Esophagus muscularis mucosa (tissue), 4 donors: ENCODE measurements around the gene SMYD2. TPM values are rescaled to one million over a fixed set of nuclear protein-coding genes. Genes with fewer than 3 reads are reported as not detected.

Source experiments
- DNase-seq: peaks from one replicate; pipeline ENCODE4 v3.0.0-alpha.2; 2017; ENCODE audit errors: extremely low spot score
- H3K27ac ChIP-seq, 4 donors: fragments of 200-600 bp; sonication (generic); replicated peaks in 1 of 4; 1 replicate in 3 of 4; 2 replicates in 1 of 4; pipeline ENCODE4 v1.5.1; 2016 to 2019; ENCODE audit warnings: mild to moderate bottlenecking in 1 of 4
- H3K27me3 ChIP-seq, 4 donors: fragments of 200-600 bp; sonication (generic); one replicate each; pipeline versions ENCODE4 v1.5.1 to v1.6.0; 2016 to 2019
- H3K36me3 ChIP-seq, 4 donors: fragments of 200-600 bp; sonication (generic); one replicate each; pipeline ENCODE4 v1.5.1; 2016 to 2019
- H3K4me1 ChIP-seq, 4 donors: fragments of 200-600 bp; sonication (generic); one replicate each; pipeline ENCODE4 v1.5.1; 2016 to 2019
- H3K4me3 ChIP-seq, 4 donors: fragments of 200-600 bp; sonication (generic); 1 replicate in 2 of 4; 2 replicates in 2 of 4; pipeline ENCODE4 v1.5.1; 2016 to 2019; ENCODE audit warnings: mild to moderate bottlenecking in 4 of 4, moderate library complexity in 1 of 4
- H3K9me3 ChIP-seq, 4 donors: fragments of 200-600 bp; sonication (generic); 1 replicate in 3 of 4; 2 replicates in 1 of 4; pipeline ENCODE4 v1.5.1; 2016 to 2019
- CTCF ChIP-seq, 3 experiments: fragments of 200-600 bp in 2 of 3; fragments of 450-650 bp in 1 of 3; sonication (generic) in 2 of 3; IDR thresholded peaks; one replicate each; pipeline ENCODE4 v1.5.1; 2017 to 2019; ENCODE audit warnings: antibody characterized with exemption in 3 of 3, mild to moderate bottlenecking in 2 of 3, moderate library complexity in 1 of 3
- EP300 ChIP-seq: sonication (generic); formaldehyde crosslinking; IDR thresholded peaks from one replicate; pipeline ENCODE4 v1.6.1; 2017; ENCODE audit warnings: antibody characterized with exemption
- POLR2A ChIP-seq: fragments of 450-650 bp; IDR thresholded peaks from one replicate; pipeline ENCODE4 v1.6.1; 2017; ENCODE audit warnings: antibody characterized with exemption, moderate library complexity, mild to moderate bottlenecking, low read depth
- POLR2AphosphoS5 ChIP-seq, 2 donors: sonication (generic); formaldehyde crosslinking; IDR thresholded peaks; one replicate each; pipeline ENCODE4 v1.6.1; 2017; ENCODE audit warnings: antibody characterized with exemption in 2 of 2
- WGBS: methylation state at CpG from one replicate; pipeline ENCODE4 v1.1.5; 2018; 5-methylcytosine and 5-hydroxymethylcytosine counted together
- intact Hi-C: fragments of 100-400 bp; cut with DNase I; formaldehyde crosslinking; loops from one replicate; pipeline ENCODE4 v1.15.1; 2023
- total RNA-seq, 4 donors: library from RNA; depleted of rRNA; stranded (reverse); fragments of >200 nt; gene quantifications; one replicate each; pipeline versions ENCODE4 v1.1.0 to v1.2.1, GENCODE V29; 2016

Gene SMYD2
- total RNA-seq, 4 donors from 2014 or later, result 15.0 to 19.7 (median 18.4) TPM

GRCh38 chr1:214331180-214331579 is 50.2 kb downstream of the SMYD2 start:
- no peak overlapping the region for H3K4me3 ChIP-seq
- peaks cover 0 to 59% (median 16%) of the 10 kb centered on the region in 4 donors for H3K36me3 ChIP-seq
- H3K27ac ChIP-seq, result no peak overlapping the region
- WGBS, result 83% methylated on average over 1 of the region's 1 CpG
- H3K27me3 ChIP-seq, result no peaks in the 10 kb centered on the region
- peaks cover 11 to 20% (median 13%) of the 10 kb centered on the region in 4 donors for H3K4me1 ChIP-seq
- no peak for DNase-seq
- no peak for TF ChIP-seq CTCF (IDR thresholded peaks at IDR 0.05)
- TF ChIP-seq POLR2A, result no peak
- no peak for TF ChIP-seq EP300
- TF ChIP-seq POLR2AphosphoS5 (IDR thresholded peaks at IDR 0.05), result no peak
- H3K9me3 ChIP-seq, result no peaks in the 10 kb centered on the region
- intact Hi-C loops, result loop anchor here (10.0 kb wide), 1 partner anchor 224 kb away; the partner anchor contains the start of gene PTPN14

- Histone ChIP-seq H3K36me3 (peaks cover 0 to 65% (median 12%) of the 10 kb centered on the region in 4 donors), H3K27me3 (no peaks in the 10 kb centered on the region), H3K9me3 (no peaks in the 10 kb centered on the region), H3K4me3 (no peak overlapping the region), H3K4me1 (peaks cover 18 to 23% (median 19%) of the 10 kb centered on the region in 4 donors), H3K27ac (no peak overlapping the region)
- TF ChIP-seq EP300, result no peak
- TF ChIP-seq POLR2AphosphoS5 (IDR thresholded peaks at IDR 0.05), result no peak
- TF ChIP-seq CTCF (IDR thresholded peaks at IDR 0.05), result peak; percentile 43 to 81 (median 56)
- no peak for TF ChIP-seq POLR2A
- intact Hi-C loops, result loop anchor here (10.0 kb wide), 1 partner anchor 223 kb away; the partner anchor contains the start of gene PTPN14
- 64% methylated on average over 9 of the region's 9 CpGs for WGBS
- no peak for DNase-seq
Measured at GRCh38 chr1:214331827-214332423, 51.0 kb downstream of the SMYD2 start.

GRCh38 chr1:214332946-214333798 is 52.2 kb downstream of the SMYD2 start:
- intact Hi-C loops, result loop anchor here (10.0 kb wide), 1 partner anchor 222 kb away; the partner anchor contains the start of gene PTPN14
- Histone ChIP-seq H3K4me1 (peaks cover 30 to 32% (median 31%) of the 10 kb centered on the region in 4 donors), H3K27ac (peak overlapping the region; percentile 42 to 68 (median 58)), H3K4me3 (no peak overlapping the region), H3K9me3 (no peaks in the 10 kb centered on the region), H3K27me3 (no peaks in the 10 kb centered on the region), H3K36me3 (peaks cover 0 to 64% (median 11%) of the 10 kb centered on the region in 4 donors)
- WGBS, result 48% methylated on average over 6 of the region's 6 CpGs
- TF ChIP-seq POLR2AphosphoS5 (IDR thresholded peaks at IDR 0.05), result no peak
- peak; percentile 87 to 90 (median 88) for TF ChIP-seq CTCF (IDR thresholded peaks at IDR 0.05)
- no peak for DNase-seq

DNA sequence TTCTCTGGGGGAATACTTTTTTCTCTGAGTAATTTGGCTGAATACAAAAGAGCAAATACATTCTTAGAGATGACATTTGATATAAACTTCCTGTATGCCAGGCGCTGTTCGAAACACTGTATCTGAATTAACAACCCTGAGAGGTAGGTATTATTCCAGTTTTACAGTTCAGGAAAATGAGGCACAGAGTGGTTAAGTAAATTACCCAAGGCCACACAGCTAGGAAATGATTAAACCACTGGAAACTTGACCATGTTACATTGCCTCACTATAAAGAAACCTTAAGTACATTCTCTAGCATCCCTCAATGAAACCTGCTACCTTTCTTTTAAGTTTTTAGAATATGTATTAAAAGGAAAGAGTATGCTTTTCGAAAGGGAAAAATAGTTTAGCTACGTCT is 54.6 kb downstream of the SMYD2 start:
- Histone ChIP-seq H3K36me3 (peaks cover 0 to 41% (median 4%) of the 10 kb centered on the region in 4 donors), H3K27me3 (no peaks in the 10 kb centered on the region), H3K4me1 (peaks cover 36 to 40% (median 38%) of the 10 kb centered on the region in 4 donors), H3K4me3 (no peak overlapping the region), H3K9me3 (no peaks in the 10 kb centered on the region), H3K27ac (peak overlapping the region in 2 of 4 donors; percentile 39 to 85)
- intact Hi-C loops, result loop anchor here (5.0 to 10.0 kb wide), 2 partner anchors 42 to 219 kb away; partner anchors contain the start of gene PTPN14
- no peak for DNase-seq
- WGBS, result 89% methylated on average over 4 of the region's 4 CpGs
- no peak for TF ChIP-seq EP300
- TF ChIP-seq POLR2A, result no peak
- no peak for TF ChIP-seq CTCF (IDR thresholded peaks at IDR 0.05)
- no peak for TF ChIP-seq POLR2AphosphoS5 (IDR thresholded peaks at IDR 0.05)
